ENCODE measurements around the gene MYH10. TPM values are rescaled to one million over a fixed set of nuclear protein-coding genes. Genes with fewer than 3 reads are reported as not detected.
"Not testable (repeated sequence)": the region's sequence is repeated elsewhere in the genome, so short reads cannot be mapped to it uniquely, and the experiment has no call there.

MYH10 gene
- total and polyA plus RNA-seq, 12 donors, result 10.3 to 61.0 (median 36.2) TPM

- Histone ChIP-seq H3K36me3 (peaks cover 0 to 51% (median 9%) of the 10 kb centered on the region in 9 donors), H3K27ac (no peak overlapping the region), H3K4me1 (no peaks in the 10 kb centered on the region), H3K9me3 (no peaks in the 10 kb centered on the region), H3K4me3 (no peak overlapping the region), H3K27me3 (no peaks in the 10 kb centered on the region)
- intact Hi-C loops (cut with DNase I), result no loop called here
- 88 to 94% methylated on average over 1 of the region's 1 CpG for WGBS, 2 donors
- TF ChIP-seq CTCF (IDR thresholded peaks at IDR 0.05), result no peak
- DNase-seq (no peak), ATAC-seq (no peak)
These were observed 75.5 kb downstream of the MYH10 start for GRCh38 chr17:8555062-8555461.

GRCh38 chr17:8552577-8553320 is 77.8 kb downstream of the MYH10 start:
- DNase-seq, result no peak
- Histone ChIP-seq H3K9me3 (no peaks in the 10 kb centered on the region), H3K27ac (no peak overlapping the region), H3K27me3 (no peaks in the 10 kb centered on the region), H3K4me3 (no peak overlapping the region), H3K36me3 (peaks cover 0 to 68% (median 16%) of the 10 kb centered on the region in 9 donors), H3K4me1 (no peaks in the 10 kb centered on the region)
- no peak for ATAC-seq
- no peak for TF ChIP-seq CTCF (IDR thresholded peaks at IDR 0.05)
- 89 to 91% methylated on average over 9 of the region's 9 CpGs for WGBS, 2 donors
- intact Hi-C loops (cut with DNase I), result no loop called here

DNA sequence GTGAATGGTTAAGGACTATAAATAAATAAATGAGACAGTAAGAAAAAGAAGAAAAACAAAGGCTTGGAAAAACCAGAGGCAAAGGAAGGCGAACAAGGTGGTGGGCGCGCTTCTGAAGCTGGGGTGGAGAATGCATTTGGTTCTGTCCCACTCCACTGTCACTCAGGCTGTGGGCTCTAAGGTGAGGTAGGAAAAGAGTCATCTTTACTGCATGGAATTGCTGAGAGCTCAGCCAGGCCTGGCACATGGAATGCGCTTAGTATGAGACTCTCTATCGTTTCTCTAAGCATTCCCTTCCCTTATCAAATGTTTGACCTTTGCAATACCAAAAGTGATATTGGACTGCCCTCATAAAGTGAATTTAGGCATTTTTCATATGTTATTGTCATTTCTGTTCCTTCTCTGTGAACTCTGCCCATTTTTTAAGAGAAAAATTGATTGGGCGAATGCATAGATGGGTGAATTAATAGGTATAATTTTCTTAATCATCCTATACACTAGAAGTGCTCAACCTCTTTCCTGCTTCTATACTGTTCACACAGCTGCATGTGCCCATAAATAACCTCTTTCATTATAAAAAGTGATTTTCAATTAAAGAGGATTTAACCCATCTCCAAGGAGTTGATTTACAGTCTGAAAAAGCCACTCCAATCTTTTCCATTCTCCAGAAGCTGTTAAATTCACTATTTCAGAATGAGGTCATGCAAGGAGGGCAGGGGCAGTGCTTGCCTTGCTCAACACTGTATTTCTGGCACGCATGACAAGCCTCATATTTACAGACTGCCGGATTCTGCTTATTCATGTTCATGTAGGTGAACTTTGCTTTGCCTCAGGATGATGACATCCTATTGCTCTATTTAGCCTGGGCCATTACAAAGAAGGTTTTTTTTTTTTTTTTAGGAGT is 87.7 kb downstream of the MYH10 start:
- H3K27ac ChIP-seq, result peak overlapping the region in 5 of 10 donors; percentile 10 to 59 (median 38)
- ATAC-seq (peak; percentile 55 to 90 (median 83)), DNase-seq (peak in 1 of 2 donors; percentile 13)
- H3K36me3 ChIP-seq, result peaks cover 0 to 96% (median 25%) of the 10 kb centered on the region in 9 donors
- 79 to 82% methylated on average over 8 of the region's 8 CpGs for WGBS, 2 donors
- H3K27me3 ChIP-seq, result no peaks in the 10 kb centered on the region
- no peak overlapping the region for H3K4me3 ChIP-seq
- H3K4me1 ChIP-seq, result peaks cover 0 to 16% (median 0%) of the 10 kb centered on the region in 9 donors
- intact Hi-C loops (cut with DNase I), result loop anchor here in 1 of 10 donors (10.0 kb wide), 1 partner anchor 62 kb away; no protein-coding TSS in a partner anchor
- TF ChIP-seq CTCF (IDR thresholded peaks at IDR 0.05), result no peak
- no peaks in the 10 kb centered on the region for H3K9me3 ChIP-seq

DNA sequence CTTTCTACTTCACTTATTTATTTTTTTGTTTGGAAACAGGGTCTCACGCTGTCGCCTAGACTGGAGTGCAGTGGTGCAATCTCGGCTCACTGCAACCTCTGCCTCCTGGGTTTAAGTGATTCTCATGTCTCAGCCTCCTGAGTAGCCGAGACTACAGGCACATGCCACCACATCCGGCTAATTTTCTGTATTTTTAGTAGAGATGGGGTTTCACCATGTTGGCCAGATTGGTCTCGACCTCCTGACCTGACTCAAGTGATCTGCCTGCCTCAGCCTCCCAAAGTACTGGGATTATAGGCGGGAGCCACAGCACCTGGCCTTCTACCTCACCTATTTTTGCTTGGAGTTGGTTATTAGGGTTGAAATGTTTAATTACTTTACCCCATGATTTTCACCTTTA is 90.5 kb downstream of the MYH10 start:
- not testable (repeated sequence) for H3K9me3 ChIP-seq, ATAC-seq, H3K27me3 ChIP-seq, DNase-seq, H3K4me3 ChIP-seq, H3K27ac ChIP-seq
- WGBS, 2 donors, result 97 to 99% methylated on average over 7 of the region's 7 CpGs
- Histone ChIP-seq H3K4me1 (peaks cover 0 to 16% (median 0%) of the 10 kb centered on the region in 9 donors), H3K36me3 (peaks cover 0 to 98% (median 18%) of the 10 kb centered on the region in 9 donors)
- intact Hi-C loops (cut with DNase I), result loop anchor here in 1 of 10 donors (10.0 kb wide), 1 partner anchor 65 kb away; no protein-coding TSS in a partner anchor
